HG03460 (cell line): ENCODE data around the gene KCNJ3.
"Not testable (repeated sequence)": the region's sequence is repeated elsewhere in the genome, so short reads cannot be mapped to it uniquely, and the experiment has no call there.

Experiments used
- ATAC-seq: cut with Tn5 transposase; IDR thresholded peaks from one replicate; pipeline ENCODE4 v1.9.1; 2021; ENCODE audit not compliant: unreplicated experiment

KCNJ3 gene

GRCh38 chr2:154837035-154837434 is 138.5 kb downstream of the KCNJ3 start:
- no peak for ATAC-seq

DNA sequence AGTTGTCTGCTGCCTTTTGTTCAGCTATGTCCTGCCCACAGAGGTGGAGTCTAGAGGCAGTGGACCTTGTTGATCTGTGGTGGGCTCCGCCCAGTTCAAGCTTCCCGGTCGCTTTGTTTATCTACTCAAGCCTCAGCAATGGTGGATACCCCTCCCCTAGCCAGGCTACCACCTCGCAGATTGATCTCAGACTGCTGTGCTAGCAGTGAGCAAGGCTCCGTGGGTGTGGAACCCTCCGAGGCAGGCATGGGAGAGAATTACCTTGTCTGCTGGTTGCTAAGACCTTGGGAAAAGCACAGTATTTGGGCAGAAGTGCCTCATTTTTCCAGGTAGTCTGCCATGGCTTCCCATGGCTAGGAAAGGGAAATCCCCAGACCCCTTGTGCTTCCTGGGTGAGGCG is 146.0 kb downstream of the KCNJ3 start:
- ATAC-seq = no peak

- no peak for ATAC-seq
Observed at GRCh38 chr2:154846842-154847241, 148.3 kb downstream of the KCNJ3 start.

DNA sequence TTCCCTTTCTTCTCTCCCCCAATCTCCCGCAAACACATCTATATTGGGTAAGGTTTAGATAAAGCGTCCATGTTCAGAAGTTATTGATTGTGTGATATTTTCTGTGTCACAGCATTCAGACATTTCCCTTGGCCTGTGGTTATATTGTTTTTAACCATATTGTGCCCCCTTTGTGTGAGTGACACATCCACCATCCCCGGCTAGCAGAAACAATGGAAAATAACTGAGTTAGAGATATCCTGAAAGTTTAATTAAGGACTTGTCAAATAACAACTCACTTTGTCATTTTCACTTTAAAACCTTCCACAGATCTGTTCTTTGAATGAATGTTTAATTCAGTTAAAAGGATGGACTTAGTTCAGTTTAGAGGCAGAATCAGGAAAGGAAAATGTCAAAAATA is 151.0 kb downstream of the KCNJ3 start:
- no peak for ATAC-seq

GRCh38 chr2:154850532-154850931 is 152.0 kb downstream of the KCNJ3 start:
- ATAC-seq = no peak

- ATAC-seq = no peak
Observed at GRCh38 chr2:154855138-154855537, 156.6 kb downstream of the KCNJ3 start.

DNA sequence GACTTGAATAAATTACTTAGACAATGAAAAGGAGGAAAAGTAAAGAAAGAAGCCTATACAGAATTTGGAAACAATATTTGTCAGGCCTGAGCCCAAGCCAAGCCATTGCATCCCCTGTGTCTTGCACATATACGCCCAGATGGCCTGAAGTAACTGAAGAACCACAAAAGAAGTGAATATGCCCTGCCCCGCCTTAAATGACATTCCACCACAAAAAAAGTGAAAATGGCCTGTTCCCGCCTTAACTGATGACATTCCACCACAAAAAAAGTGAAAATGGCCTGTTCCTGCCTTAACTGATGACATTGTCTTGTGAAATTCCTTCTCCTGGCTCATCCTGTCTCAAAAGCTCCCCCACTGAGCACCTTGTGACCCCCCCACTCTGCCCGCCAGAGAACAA is 168.7 kb downstream of the KCNJ3 start:
- not testable (repeated sequence) for ATAC-seq

GRCh38 chr2:154875999-154876398 is 177.5 kb downstream of the KCNJ3 start:
- no peak for ATAC-seq

GRCh38 chr2:154882725-154883124 is 184.2 kb downstream of the KCNJ3 start:
- no peak for ATAC-seq

- ATAC-seq = no peak
Observed at GRCh38 chr2:154886316-154886715, 187.8 kb downstream of the KCNJ3 start.

- ATAC-seq = no peak
Observed at GRCh38 chr2:154898269-154898668, 199.8 kb downstream of the KCNJ3 start.

DNA sequence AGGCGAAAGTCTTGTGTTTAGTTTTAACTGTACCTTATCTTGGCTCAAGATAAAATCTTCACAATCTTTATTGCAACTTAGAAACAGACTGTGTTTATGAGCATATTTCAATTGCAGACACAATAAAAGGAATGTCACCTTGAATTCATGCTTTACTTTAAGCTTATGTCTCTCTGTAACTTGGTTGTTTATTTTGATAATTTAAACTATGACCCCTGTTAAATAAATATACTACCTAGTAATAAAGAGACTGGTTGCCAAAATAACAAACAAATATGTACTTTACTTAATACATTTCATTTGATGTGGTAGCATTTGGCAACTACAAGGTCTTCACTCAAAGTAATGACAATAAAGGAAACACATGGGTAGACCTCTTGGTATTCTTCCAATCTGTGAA is 202.6 kb downstream of the KCNJ3 start:
- ATAC-seq = no peak
